Measurements from ENCODE around the gene IER5L.

Gene IER5L

GRCh38 chr9:129218272-129218625 lies 40.2 kb upstream of the IER5L start:
- no peaks in the 10 kb centered on the region for H3K27me3 ChIP-seq (ENCODE audit: control insufficient read depth, insufficient read depth, low read length)
- H3K9ac ChIP-seq (ENCODE audit: low read length), result no peak overlapping the region

GRCh38 chr9:129213551-129213950 lies 35.5 kb upstream of the IER5L start:
- Histone ChIP-seq H3K4me1 (ENCODE audit: control insufficient read depth, low read depth, low read length) (peaks cover 9% of the 10 kb centered on the region), H3K27ac (ENCODE audit: low read length) (no peak overlapping the region), H3K9ac (ENCODE audit: low read length) (no peak overlapping the region), H3K4me3 (ENCODE audit: low read length) (no peak overlapping the region), H3K36me3 (ENCODE audit: control insufficient read depth, low read depth, low read length) (no peaks in the 10 kb centered on the region), H3K27me3 (ENCODE audit: control insufficient read depth, insufficient read depth, low read length) (no peaks in the 10 kb centered on the region), H3K9me3 (ENCODE audit: control insufficient read depth, low read depth, low read length) (no peaks in the 10 kb centered on the region)

More at GRCh38 chr9:129218272-129218625, 40.2 kb upstream of the IER5L start:
- Histone ChIP-seq H3K4me3 (ENCODE audit: low read length) (no peak overlapping the region), H3K4me1 (ENCODE audit: control insufficient read depth, low read depth, low read length) (peaks cover 8% of the 10 kb centered on the region), H3K27ac (ENCODE audit: low read length) (no peak overlapping the region), H3K36me3 (ENCODE audit: control insufficient read depth, low read depth, low read length) (no peaks in the 10 kb centered on the region), H3K9me3 (ENCODE audit: control insufficient read depth, low read depth, low read length) (no peaks in the 10 kb centered on the region)

- H3K4me3 ChIP-seq (ENCODE audit: low read length), result no peak overlapping the region
- H3K9ac ChIP-seq (ENCODE audit: low read length), result no peak overlapping the region
- H3K4me1 ChIP-seq (ENCODE audit: control insufficient read depth, low read depth, low read length), result peaks cover 18% of the 10 kb centered on the region
Observed at GRCh38 chr9:129211686-129212085, 33.6 kb upstream of the IER5L start.

GRCh38 chr9:129210125-129210524 lies 32.1 kb upstream of the IER5L start:
- H3K4me1 ChIP-seq (ENCODE audit: control insufficient read depth, low read depth, low read length), result peaks cover 18% of the 10 kb centered on the region
- no peak overlapping the region for H3K4me3 ChIP-seq (ENCODE audit: low read length)
- no peak overlapping the region for H3K9ac ChIP-seq (ENCODE audit: low read length)
- H3K27ac ChIP-seq (ENCODE audit: low read length), result no peak overlapping the region
- no peaks in the 10 kb centered on the region for H3K36me3 ChIP-seq (ENCODE audit: control insufficient read depth, low read depth, low read length)
- H3K9me3 ChIP-seq (ENCODE audit: control insufficient read depth, low read depth, low read length), result no peaks in the 10 kb centered on the region
- H3K27me3 ChIP-seq (ENCODE audit: control insufficient read depth, insufficient read depth, low read length), result no peaks in the 10 kb centered on the region

More at GRCh38 chr9:129211686-129212085, 33.6 kb upstream of the IER5L start:
- H3K27ac ChIP-seq (ENCODE audit: low read length), result no peak overlapping the region
- H3K27me3 ChIP-seq (ENCODE audit: control insufficient read depth, insufficient read depth, low read length), result no peaks in the 10 kb centered on the region
- no peaks in the 10 kb centered on the region for H3K9me3 ChIP-seq (ENCODE audit: control insufficient read depth, low read depth, low read length)
- no peaks in the 10 kb centered on the region for H3K36me3 ChIP-seq (ENCODE audit: control insufficient read depth, low read depth, low read length)

GRCh38 chr9:129209580-129209979 lies 31.5 kb upstream of the IER5L start:
- H3K9ac ChIP-seq (ENCODE audit: low read length), result peak overlapping the region; percentile 61
- peak overlapping the region; percentile 74 for H3K4me3 ChIP-seq (ENCODE audit: low read length)
- no peaks in the 10 kb centered on the region for H3K9me3 ChIP-seq (ENCODE audit: control insufficient read depth, low read depth, low read length)
- peaks cover 18% of the 10 kb centered on the region for H3K4me1 ChIP-seq (ENCODE audit: control insufficient read depth, low read depth, low read length)
- peak overlapping the region; percentile 3 for H3K27ac ChIP-seq (ENCODE audit: low read length)
- no peaks in the 10 kb centered on the region for H3K27me3 ChIP-seq (ENCODE audit: control insufficient read depth, insufficient read depth, low read length)
- H3K36me3 ChIP-seq (ENCODE audit: control insufficient read depth, low read depth, low read length), result no peaks in the 10 kb centered on the region

GRCh38 chr9:129209109-129209508 lies 31.0 kb upstream of the IER5L start:
- Histone ChIP-seq H3K9ac (ENCODE audit: low read length) (peak overlapping the region; percentile 61), H3K27ac (ENCODE audit: low read length) (peak overlapping the region; percentile 55), H3K4me1 (ENCODE audit: control insufficient read depth, low read depth, low read length) (peaks cover 18% of the 10 kb centered on the region), H3K36me3 (ENCODE audit: control insufficient read depth, low read depth, low read length) (no peaks in the 10 kb centered on the region), H3K9me3 (ENCODE audit: control insufficient read depth, low read depth, low read length) (no peaks in the 10 kb centered on the region), H3K27me3 (ENCODE audit: control insufficient read depth, insufficient read depth, low read length) (no peaks in the 10 kb centered on the region), H3K4me3 (ENCODE audit: low read length) (peak overlapping the region; percentile 74)

GRCh38 chr9:129208207-129209032 lies 30.4 kb upstream of the IER5L start:
- Histone ChIP-seq H3K9ac (ENCODE audit: low read length) (peak overlapping the region; percentile 61), H3K27ac (ENCODE audit: low read length) (peak overlapping the region; percentile 55), H3K4me3 (ENCODE audit: low read length) (peak overlapping the region; percentile 74)

GRCh38 chr9:129206905-129207304 lies 28.8 kb upstream of the IER5L start:
- Histone ChIP-seq H3K4me1 (ENCODE audit: control insufficient read depth, low read depth, low read length) (peaks cover 18% of the 10 kb centered on the region), H3K4me3 (ENCODE audit: low read length) (no peak overlapping the region), H3K27me3 (ENCODE audit: control insufficient read depth, insufficient read depth, low read length) (peaks cover 4% of the 10 kb centered on the region), H3K9ac (ENCODE audit: low read length) (no peak overlapping the region), H3K27ac (ENCODE audit: low read length) (no peak overlapping the region), H3K36me3 (ENCODE audit: control insufficient read depth, low read depth, low read length) (no peaks in the 10 kb centered on the region), H3K9me3 (ENCODE audit: control insufficient read depth, low read depth, low read length) (no peaks in the 10 kb centered on the region)

More at GRCh38 chr9:129208207-129209032, 30.4 kb upstream of the IER5L start:
- peaks cover 18% of the 10 kb centered on the region for H3K4me1 ChIP-seq (ENCODE audit: control insufficient read depth, low read depth, low read length)
- H3K9me3 ChIP-seq (ENCODE audit: control insufficient read depth, low read depth, low read length), result no peaks in the 10 kb centered on the region
- H3K27me3 ChIP-seq (ENCODE audit: control insufficient read depth, insufficient read depth, low read length), result peaks cover 4% of the 10 kb centered on the region
- no peaks in the 10 kb centered on the region for H3K36me3 ChIP-seq (ENCODE audit: control insufficient read depth, low read depth, low read length)

- Histone ChIP-seq H3K27ac (ENCODE audit: low read length) (no peak overlapping the region), H3K9ac (ENCODE audit: low read length) (no peak overlapping the region), H3K4me1 (ENCODE audit: control insufficient read depth, low read depth, low read length) (peaks cover 18% of the 10 kb centered on the region), H3K9me3 (ENCODE audit: control insufficient read depth, low read depth, low read length) (no peaks in the 10 kb centered on the region), H3K36me3 (ENCODE audit: control insufficient read depth, low read depth, low read length) (no peaks in the 10 kb centered on the region), H3K27me3 (ENCODE audit: control insufficient read depth, insufficient read depth, low read length) (peaks cover 4% of the 10 kb centered on the region), H3K4me3 (ENCODE audit: low read length) (no peak overlapping the region)
Observed at GRCh38 chr9:129206401-129206800, 28.3 kb upstream of the IER5L start.

GRCh38 chr9:129204840-129205239 lies 26.8 kb upstream of the IER5L start:
- Histone ChIP-seq H3K36me3 (ENCODE audit: control insufficient read depth, low read depth, low read length) (no peaks in the 10 kb centered on the region), H3K27me3 (ENCODE audit: control insufficient read depth, insufficient read depth, low read length) (peaks cover 4% of the 10 kb centered on the region), H3K27ac (ENCODE audit: low read length) (no peak overlapping the region), H3K4me1 (ENCODE audit: control insufficient read depth, low read depth, low read length) (peaks cover 18% of the 10 kb centered on the region), H3K9ac (ENCODE audit: low read length) (no peak overlapping the region), H3K4me3 (ENCODE audit: low read length) (no peak overlapping the region), H3K9me3 (ENCODE audit: control insufficient read depth, low read depth, low read length) (no peaks in the 10 kb centered on the region)

- no peak overlapping the region for H3K27ac ChIP-seq (ENCODE audit: low read length)
- H3K9ac ChIP-seq (ENCODE audit: low read length), result no peak overlapping the region
- H3K9me3 ChIP-seq (ENCODE audit: control insufficient read depth, low read depth, low read length), result no peaks in the 10 kb centered on the region
- H3K4me1 ChIP-seq (ENCODE audit: control insufficient read depth, low read depth, low read length), result peaks cover 9% of the 10 kb centered on the region
- H3K36me3 ChIP-seq (ENCODE audit: control insufficient read depth, low read depth, low read length), result no peaks in the 10 kb centered on the region
- peak overlapping the region; percentile 82 for H3K4me3 ChIP-seq (ENCODE audit: low read length)
- peaks cover 6% of the 10 kb centered on the region for H3K27me3 ChIP-seq (ENCODE audit: control insufficient read depth, insufficient read depth, low read length)
Observed at GRCh38 chr9:129203556-129203909, 25.5 kb upstream of the IER5L start.
